PC-3 (cell line): ENCODE measurements around the gene RAD23A. TPM values are rescaled to one million over a fixed set of nuclear protein-coding genes. Genes with fewer than 3 reads are reported as not detected.

ENCODE experiments used
- ATAC-seq: fragments of 200-7000 bp; cut with Tn5 transposase; 2 replicates; pipeline ENCODE4 v1.9.1; 2020; ENCODE audit warnings: mild to moderate bottlenecking, moderate library complexity
- BruUV-seq: library from RNA; stranded (reverse); fragments of 400-500 nt; replicated peaks from 2 replicates; lab custom pipeline; 2021; lab: Mats Ljungman, UMichigan
- CTCF ChIA-PET: fragments of 300-600 bp; sonication (Branson Sonifier 250); formaldehyde crosslinking; loops from one replicate; lab custom pipeline; 2022; ENCODE audit warnings: antibody characterized with exemption; lab: Charles Lee
- POLR2A ChIA-PET: fragments of 300-600 bp; sonication (Branson Sonifier 250); formaldehyde crosslinking; loops from one replicate; lab custom pipeline; 2022; ENCODE audit warnings: antibody characterized with exemption; ENCODE audit not compliant: unreplicated experiment; lab: Charles Lee
- DNase-seq: peaks from one replicate; pipeline ENCODE4 v3.0.0-alpha.2; 2015
- H2AFZ ChIP-seq: fragments of 300-600 bp; sonication (generic); 2 replicates; pipeline ENCODE4 v1.6.0; 2016; ENCODE audit warnings: antibody characterized with exemption, low read length
- H3F3A ChIP-seq: fragments of 300-600 bp; sonication (generic); one replicate; pipeline ENCODE4 v1.6.0; 2017; ENCODE audit warnings: antibody characterized with exemption, low read length, control low read depth, mild to moderate bottlenecking; ENCODE audit not compliant: unreplicated experiment
- H3K27ac ChIP-seq: fragments of 300-600 bp; sonication (generic); 2 replicates; pipeline ENCODE4 v1.5.1; 2016; ENCODE audit warnings: mild to moderate bottlenecking, low read length
- H3K27me3 ChIP-seq: fragments of 300-600 bp; sonication (generic); 2 replicates; pipeline ENCODE4 v1.6.1; 2016; ENCODE audit warnings: low read length, mixed read lengths
- H3K36me3 ChIP-seq: fragments of 300-600 bp; sonication (generic); 2 replicates; pipeline ENCODE4 v1.6.1; 2016; ENCODE audit warnings: low read depth, mixed run types, low read length, mixed read lengths
- H3K4me1 ChIP-seq: fragments of 300-600 bp; sonication (generic); 2 replicates; pipeline ENCODE4 v1.5.1; 2016; ENCODE audit warnings: low read length; ENCODE audit not compliant: insufficient read depth
- H3K4me2 ChIP-seq: fragments of 300-600 bp; sonication (generic); 2 replicates; pipeline ENCODE4 v1.6.0; 2016; ENCODE audit warnings: low read length
- H3K4me3 ChIP-seq: fragments of 300-600 bp; sonication (generic); 2 replicates; pipeline ENCODE4 v1.5.1; 2016; ENCODE audit warnings: mild to moderate bottlenecking, low read length, mixed read lengths
- H3K79me2 ChIP-seq: fragments of 300-600 bp; sonication (generic); 2 replicates; pipeline ENCODE4 v1.6.1; 2017; ENCODE audit warnings: low read length, mixed read lengths
- H3K9ac ChIP-seq: fragments of 300-600 bp; sonication (generic); 2 replicates; pipeline ENCODE4 v1.6.0; 2016; ENCODE audit warnings: mild to moderate bottlenecking, low read length
- H3K9me2 ChIP-seq: fragments of 300-600 bp; sonication (generic); replicated peaks from 2 replicates; pipeline ENCODE4 v1.6.1; 2016; ENCODE audit warnings: mixed run types, low read length, mixed read lengths
- H3K9me3 ChIP-seq: fragments of 300-600 bp; sonication (generic); 2 replicates; pipeline ENCODE4 v1.6.1; 2016; ENCODE audit warnings: low read length, mixed read lengths
- H4K20me1 ChIP-seq: fragments of 300-600 bp; sonication (generic); 2 replicates; pipeline ENCODE4 v1.6.1; 2016; ENCODE audit warnings: low read length, mixed read lengths
- CTCF ChIP-seq: fragments of 300-600 bp; sonication (generic); conservative IDR thresholded peaks from 2 replicates; pipeline ENCODE4 v1.5.1; 2017; ENCODE audit warnings: antibody characterized with exemption, low read depth, mild to moderate bottlenecking, low read length
- EZH2 ChIP-seq: fragments of 300-600 bp; sonication (generic); IDR thresholded peaks from one replicate; pipeline ENCODE4 v1.6.1; 2017; ENCODE audit warnings: antibody characterized with exemption, mild to moderate bottlenecking, low read length; ENCODE audit not compliant: unreplicated experiment
- EZH2phosphoT487 ChIP-seq: fragments of 300-600 bp; sonication (generic); IDR thresholded peaks from 2 replicates; pipeline ENCODE4 v1.6.1; 2018; ENCODE audit warnings: mild to moderate bottlenecking, antibody characterized with exemption, low read length, borderline replicate concordance
- intact Hi-C: fragments of 100-400 bp; cut with micrococcal nuclease; formaldehyde crosslinking; loops from 2 replicates; pipeline ENCODE4 v1.9.0; 2023
- microRNA-seq: library from miRNA; unstranded; fragments of <30 nt; microRNA quantifications from one replicate; pipeline ENCODE4 v1.1.0, GENCODE V29; 2020; ENCODE audit not compliant: unreplicated experiment
- total RNA-seq: library from RNA; depleted of rRNA; stranded (reverse); fragments of >200 nt; gene quantifications from 2 replicates; pipeline ENCODE4 v1.2.3, GENCODE V29; 2014; rRNA removed

Gene RAD23A
- total RNA-seq, 1 experiment from 2014 or later = 418 TPM

- Histone ChIP-seq H3K79me2 (peaks cover 94% of the 10 kb centered on the region), H3K36me3 (peaks cover 4% of the 10 kb centered on the region; the same call in 1 of the 2 replicates), H3K9me3 (no peaks in the 10 kb centered on the region), H3K4me2 (no peak overlapping the region), H3F3A (no peaks in the 10 kb centered on the region), H3K27me3 (no peaks in the 10 kb centered on the region), H2AFZ (no peak overlapping the region), H3K27ac (no peak overlapping the region), H4K20me1 (peaks cover 7% of the 10 kb centered on the region; the same call in 1 of the 2 replicates), H3K4me1 (peaks cover 10% of the 10 kb centered on the region), H3K9me2 (no peaks in the 10 kb centered on the region), H3K4me3 (no peak overlapping the region), H3K9ac (no peak overlapping the region)
- ATAC-seq (no peak), DNase-seq (no peak)
- CTCF ChIA-PET = no interaction called here
- BruUV-seq = no TSS peak
- POLR2A ChIA-PET = no interaction called here
- TF ChIP-seq EZH2 (no peak), EZH2phosphoT487 (no peak)
- intact Hi-C loops = loop anchor here (1.0 kb wide), 1 partner anchor 21 kb away; no protein-coding TSS in a partner anchor
These were observed 56.0 kb downstream of the RAD23A start for GRCh38 chr19:13001502-13002165.

GRCh38 chr19:13002166-13002898, 56.7 kb downstream of the RAD23A start:
- no peaks in the 10 kb centered on the region for H3F3A ChIP-seq
- peaks cover 3% of the 10 kb centered on the region for H3K4me1 ChIP-seq
- no peak overlapping the region for H3K27ac ChIP-seq
- H3K4me3 ChIP-seq = no peak overlapping the region
- CTCF ChIA-PET = no interaction called here
- intact Hi-C loops = no loop called here
- H3K4me2 ChIP-seq = no peak overlapping the region
- H2AFZ ChIP-seq = no peak overlapping the region
- POLR2A ChIA-PET = no interaction called here
- no peaks in the 10 kb centered on the region for H3K27me3 ChIP-seq
- no peak for ATAC-seq
- BruUV-seq = no TSS peak
- peaks cover 94% of the 10 kb centered on the region for H3K79me2 ChIP-seq
- no peak for DNase-seq
- no peaks in the 10 kb centered on the region for H3K9me2 ChIP-seq
- peaks cover 7% of the 10 kb centered on the region; the same call in 1 of the 2 replicates for H4K20me1 ChIP-seq
- no peak for TF ChIP-seq CTCF
- H3K36me3 ChIP-seq = peaks cover 4% of the 10 kb centered on the region; the same call in 1 of the 2 replicates
- H3K9ac ChIP-seq = no peak overlapping the region
- H3K9me3 ChIP-seq = no peaks in the 10 kb centered on the region

- H4K20me1 ChIP-seq = peaks cover 7% of the 10 kb centered on the region; the same call in 1 of the 2 replicates
- no peak overlapping the region for H3K4me3 ChIP-seq
- H3K27ac ChIP-seq = no peak overlapping the region
- no peaks in the 10 kb centered on the region for H3K9me3 ChIP-seq
- TF ChIP-seq EZH2phosphoT487 = no peak
- no peak for TF ChIP-seq CTCF
- no peak for TF ChIP-seq EZH2
- ChIA-PET CTCF (no interaction called here), POLR2A (no interaction called here)
- H3K9me2 ChIP-seq = no peaks in the 10 kb centered on the region
- peaks cover 93% of the 10 kb centered on the region for H3K79me2 ChIP-seq
- no peak overlapping the region for H3K9ac ChIP-seq
- no peak overlapping the region for H2AFZ ChIP-seq
- no TSS peak for BruUV-seq
- ATAC-seq (no peak), DNase-seq (no peak)
- H3K4me1 ChIP-seq = no peaks in the 10 kb centered on the region
- intact Hi-C loops = no loop called here
- H3F3A ChIP-seq = no peaks in the 10 kb centered on the region
- H3K36me3 ChIP-seq = peaks cover 4% of the 10 kb centered on the region; the same call in 1 of the 2 replicates
- no peak overlapping the region for H3K4me2 ChIP-seq
- H3K27me3 ChIP-seq = no peaks in the 10 kb centered on the region
These were observed 57.4 kb downstream of the RAD23A start for GRCh38 chr19:13003081-13003480.

Small RNA genes lying within 50 kb of the gene (microRNA-seq; reads per million reads assigned to microRNA genes)
- gene MIR5695 (not detected), gene MIR6515 (8.0 reads per million, percentile 32 among the genes with 10 or more reads in this experiment)

Other genes with a start within 250 kb of the RAD23A start
- 27.5 and 34.6 TPM in 2 replicates for gene FBXW9, start 249.2 kb upstream of the RAD23A start, total RNA-seq
- gene TNPO2, start 221.9 kb upstream of the RAD23A start, total RNA-seq = 50.6 and 73.3 TPM in 2 replicates
- gene TRIR, start 211.2 kb upstream of the RAD23A start, total RNA-seq = 497 and 841 TPM in 2 replicates
- 251 and 264 TPM in 2 replicates for gene GET3, start 208.4 kb upstream of the RAD23A start, total RNA-seq
- gene BEST2, start 194.1 kb upstream of the RAD23A start, total RNA-seq = 0.07 TPM in 1 of 2 replicates, not detected in the other
- 95.2 and 95.7 TPM in 2 replicates for gene HOOK2, start 170.3 kb upstream of the RAD23A start, total RNA-seq
- gene JUNB, start 154.4 kb upstream of the RAD23A start, total RNA-seq = 343 and 391 TPM in 2 replicates
- gene PRDX2, start 144.1 kb upstream of the RAD23A start, total RNA-seq = 729 and 746 TPM in 2 replicates
- gene THSD8, start 143.8 kb upstream of the RAD23A start, total RNA-seq = not detected in 2 replicates
- gene RNASEH2A, start 139.3 kb upstream of the RAD23A start, total RNA-seq = 118 and 120 TPM in 2 replicates
- gene RTBDN, start 111.3 kb upstream of the RAD23A start, total RNA-seq = 0.81 and 3.7 TPM in 2 replicates
- gene MAST1, start 107.3 kb upstream of the RAD23A start, total RNA-seq = 7.7 and 11.2 TPM in 2 replicates
- gene DNASE2, start 64.4 kb upstream of the RAD23A start, total RNA-seq = 47.1 and 48.0 TPM in 2 replicates
- gene KLF1, start 58.7 kb upstream of the RAD23A start, total RNA-seq = not detected in 2 replicates
- 37.4 and 38.6 TPM in 2 replicates for gene GCDH, start 54.7 kb upstream of the RAD23A start, total RNA-seq
- 0.40 and 0.95 TPM in 2 replicates for gene SYCE2, start 26.6 kb upstream of the RAD23A start, total RNA-seq
- gene FARSA, start 12.2 kb upstream of the RAD23A start, total RNA-seq = 194 and 339 TPM in 2 replicates
- 2,022 and 2,043 TPM in 2 replicates for gene CALR, start 7.3 kb upstream of the RAD23A start, total RNA-seq
- 219 and 352 TPM in 2 replicates for gene GADD45GIP1, start 11.4 kb downstream of the RAD23A start, total RNA-seq
- 0.55 and 1.1 TPM in 2 replicates for gene DAND5, start 23.7 kb downstream of the RAD23A start, total RNA-seq
- gene NFIX, start 49.6 kb downstream of the RAD23A start, total RNA-seq = 43.3 and 75.8 TPM in 2 replicates
- 3.3 and 12.0 TPM in 2 replicates for gene LYL1, start 157.0 kb downstream of the RAD23A start, total RNA-seq
- 91.8 and 117 TPM in 2 replicates for gene TRMT1, start 170.9 kb downstream of the RAD23A start, total RNA-seq
- gene NACC1, start 172.4 kb downstream of the RAD23A start, total RNA-seq = 266 and 337 TPM in 2 replicates
- gene STX10, start 204.5 kb downstream of the RAD23A start, total RNA-seq = 179 and 243 TPM in 2 replicates
- 155 and 191 TPM in 2 replicates for gene IER2, start 204.5 kb downstream of the RAD23A start, total RNA-seq